ENCODE measurements around the gene SEMA7A. TPM values are rescaled to one million over a fixed set of nuclear protein-coding genes. Genes with fewer than 3 reads are reported as not detected.

The SEMA7A gene
- total and polyA plus RNA-seq, 4 donors: 4.2 to 15.0 (median 6.8) TPM

DNA sequence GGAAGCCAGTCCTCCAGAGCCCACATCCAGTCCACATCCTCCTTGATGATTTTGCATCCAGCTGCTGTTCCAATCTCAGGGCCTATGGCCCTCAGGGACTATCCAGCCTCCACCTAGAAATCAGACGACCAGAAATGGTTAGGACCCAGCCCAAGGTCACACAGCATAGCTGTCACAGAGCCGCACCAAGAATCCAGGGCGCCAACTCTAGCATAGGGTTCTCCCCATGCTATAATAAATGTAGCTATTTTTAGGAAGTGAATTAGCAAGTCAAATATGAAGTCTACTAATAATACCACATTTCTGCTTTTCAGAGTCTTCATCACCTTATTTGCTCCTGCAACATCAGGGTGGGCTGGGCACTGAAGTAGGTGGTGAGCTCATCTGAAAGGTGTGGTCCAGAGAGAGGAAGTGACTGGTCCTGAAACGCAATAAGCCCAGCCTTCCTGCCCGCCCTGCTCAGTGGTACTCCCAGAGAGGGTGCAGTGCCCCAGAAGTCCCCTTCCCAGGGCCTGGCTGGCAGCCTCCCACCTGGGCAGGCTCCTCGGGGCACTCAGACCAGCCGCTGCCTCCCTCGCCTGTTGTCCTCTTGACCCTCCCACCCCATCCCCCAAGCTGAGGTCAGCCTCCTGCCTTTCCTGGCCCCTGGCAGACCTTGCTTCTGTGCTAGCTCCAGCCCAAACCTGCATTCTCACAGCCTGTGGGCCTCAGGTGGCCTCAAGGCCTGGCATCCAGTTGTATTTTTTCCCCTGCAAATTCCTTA, 48.7 kb downstream of the SEMA7A start:
- peak in 2 of 3 donors; percentile 22 to 60 for DNase-seq

DNA sequence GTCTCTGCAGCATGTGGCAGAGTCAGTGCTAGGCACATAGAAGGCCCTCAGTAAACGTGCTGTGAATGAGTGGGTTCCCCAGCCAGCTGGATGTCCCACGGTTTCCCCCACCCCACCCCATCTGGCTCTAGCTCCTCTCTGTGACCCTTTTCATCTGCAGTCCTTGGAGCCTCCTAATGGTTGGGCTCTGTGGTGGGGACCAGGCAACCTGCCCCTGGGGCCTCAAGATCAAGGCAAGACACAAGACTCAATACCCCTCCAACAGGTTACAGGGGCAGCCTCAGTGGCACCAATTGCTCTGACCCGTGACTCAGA, 49.2 kb downstream of the SEMA7A start:
- ATAC-seq (ENCODE audit: insufficient read depth, low FRiP score) (no peak), DNase-seq (no peak)
- Histone ChIP-seq H3K36me3 (ENCODE audit: control insufficient read depth in 4 of 4, insufficient read depth in 4 of 4, low read length in 4 of 4) (no peaks in the 10 kb centered on the region), H3K9me3 (ENCODE audit: control insufficient read depth in 4 of 4, insufficient read depth in 3 of 4, low read length in 3 of 4) (no peaks in the 10 kb centered on the region), H3K4me3 (no peak overlapping the region), H3K4me1 (ENCODE audit: control insufficient read depth in 5 of 5, insufficient read depth in 5 of 5, low read length in 5 of 5) (peaks cover 0 to 36% (median 16%) of the 10 kb centered on the region in 5 donors), H3K9ac (ENCODE audit: insufficient read depth in 1 of 2, low read length in 2 of 2) (no peak overlapping the region), H3K27ac (ENCODE audit: low read depth in 1 of 2, low read length in 1 of 2) (peak overlapping the region in 1 of 2 donors; percentile 75), H3K27me3 (ENCODE audit: control insufficient read depth in 3 of 3, insufficient read depth in 3 of 3, low read length in 2 of 3) (no peaks in the 10 kb centered on the region)
- WGBS, 2 donors: 46 to 52% methylated on average over 3 of the region's 3 CpGs
- TF ChIP-seq, protein P1, sequence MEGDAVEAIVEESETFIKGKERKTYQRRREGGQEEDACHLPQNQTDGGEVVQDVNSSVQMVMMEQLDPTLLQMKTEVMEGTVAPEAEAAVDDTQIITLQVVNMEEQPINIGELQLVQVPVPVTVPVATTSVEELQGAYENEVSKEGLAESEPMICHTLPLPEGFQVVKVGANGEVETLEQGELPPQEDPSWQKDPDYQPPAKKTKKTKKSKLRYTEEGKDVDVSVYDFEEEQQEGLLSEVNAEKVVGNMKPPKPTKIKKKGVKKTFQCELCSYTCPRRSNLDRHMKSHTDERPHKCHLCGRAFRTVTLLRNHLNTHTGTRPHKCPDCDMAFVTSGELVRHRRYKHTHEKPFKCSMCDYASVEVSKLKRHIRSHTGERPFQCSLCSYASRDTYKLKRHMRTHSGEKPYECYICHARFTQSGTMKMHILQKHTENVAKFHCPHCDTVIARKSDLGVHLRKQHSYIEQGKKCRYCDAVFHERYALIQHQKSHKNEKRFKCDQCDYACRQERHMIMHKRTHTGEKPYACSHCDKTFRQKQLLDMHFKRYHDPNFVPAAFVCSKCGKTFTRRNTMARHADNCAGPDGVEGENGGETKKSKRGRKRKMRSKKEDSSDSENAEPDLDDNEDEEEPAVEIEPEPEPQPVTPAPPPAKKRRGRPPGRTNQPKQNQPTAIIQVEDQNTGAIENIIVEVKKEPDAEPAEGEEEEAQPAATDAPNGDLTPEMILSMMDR (IDR thresholded peaks at IDR 0.05; ENCODE audit: control extremely low read depth, extremely low read depth): no peak

More for the DNA sequence above, 48.7 kb downstream of the SEMA7A start:
- TF ChIP-seq, protein P1 (IDR thresholded peaks at IDR 0.05; ENCODE audit: control extremely low read depth, extremely low read depth): no peak
- H3K27ac ChIP-seq (ENCODE audit: low read depth in 1 of 2, low read length in 1 of 2): peak overlapping the region in 1 of 2 donors; percentile 82
- no peak overlapping the region for H3K4me3 ChIP-seq
- H3K27me3 ChIP-seq (ENCODE audit: control insufficient read depth in 3 of 3, insufficient read depth in 3 of 3, low read length in 2 of 3): no peaks in the 10 kb centered on the region
- ATAC-seq (ENCODE audit: insufficient read depth, low FRiP score): peak; percentile 13
- H3K9me3 ChIP-seq (ENCODE audit: control insufficient read depth in 4 of 4, insufficient read depth in 3 of 4, low read length in 3 of 4): no peaks in the 10 kb centered on the region
- H3K4me1 ChIP-seq (ENCODE audit: control insufficient read depth in 5 of 5, insufficient read depth in 5 of 5, low read length in 5 of 5): peaks cover 0 to 41% (median 16%) of the 10 kb centered on the region in 5 donors
- no peak overlapping the region for H3K9ac ChIP-seq (ENCODE audit: insufficient read depth in 1 of 2, low read length in 2 of 2)
- no peaks in the 10 kb centered on the region for H3K36me3 ChIP-seq (ENCODE audit: control insufficient read depth in 4 of 4, insufficient read depth in 4 of 4, low read length in 4 of 4)
- 39 to 40% methylated on average over 8 of the region's 8 CpGs for WGBS, 2 donors

DNA sequence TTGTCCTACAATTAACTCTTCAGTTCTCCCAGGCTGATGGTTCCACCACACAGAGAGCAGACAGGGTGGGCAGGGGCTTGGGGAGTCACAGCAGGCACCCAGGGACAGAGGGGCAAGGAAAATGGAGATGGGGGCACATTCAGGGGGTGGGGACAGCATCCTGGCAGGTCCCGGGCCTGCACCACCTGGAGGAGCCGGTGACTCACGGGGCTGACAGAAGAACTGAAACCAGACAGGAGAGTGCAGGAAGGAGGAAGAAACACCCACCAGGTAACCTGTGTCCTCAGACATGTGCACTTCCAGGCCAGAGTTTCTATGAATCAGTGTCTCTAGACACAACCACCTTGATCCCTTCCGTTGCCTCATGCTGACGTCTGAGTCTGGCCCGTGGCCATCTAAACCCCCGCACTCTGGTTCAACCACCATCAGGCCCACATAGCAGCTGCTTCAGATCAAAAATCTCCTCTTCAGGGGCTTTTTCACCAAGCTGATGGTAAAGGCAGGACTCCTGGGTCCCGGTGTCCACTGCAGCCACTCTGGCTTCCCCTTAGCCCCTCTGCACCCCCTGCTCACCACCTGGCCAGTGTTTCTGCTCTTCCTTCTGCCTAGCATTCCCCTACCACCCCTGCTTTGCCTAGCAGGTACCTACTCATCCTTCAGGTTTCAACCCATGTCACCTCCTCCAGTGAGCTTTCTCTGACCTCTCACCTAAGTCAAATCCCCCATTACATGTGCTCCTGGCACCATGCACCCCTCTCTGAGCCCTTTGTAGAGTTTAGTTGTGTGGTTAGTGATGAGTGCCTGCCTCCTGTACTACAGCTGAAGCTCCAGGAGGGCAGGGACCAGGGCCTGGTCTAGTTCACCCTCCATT, 49.8 kb downstream of the SEMA7A start:
- TF ChIP-seq, protein P1 (IDR thresholded peaks at IDR 0.05; ENCODE audit: control extremely low read depth, extremely low read depth): no peak
- Histone ChIP-seq H3K9me3 (ENCODE audit: control insufficient read depth in 4 of 4, insufficient read depth in 3 of 4, low read length in 3 of 4) (no peaks in the 10 kb centered on the region), H3K36me3 (ENCODE audit: control insufficient read depth in 4 of 4, insufficient read depth in 4 of 4, low read length in 4 of 4) (no peaks in the 10 kb centered on the region), H3K9ac (ENCODE audit: insufficient read depth in 1 of 2, low read length in 2 of 2) (no peak overlapping the region), H3K4me1 (ENCODE audit: control insufficient read depth in 5 of 5, insufficient read depth in 5 of 5, low read length in 5 of 5) (peaks cover 0 to 31% (median 16%) of the 10 kb centered on the region in 5 donors), H3K4me3 (no peak overlapping the region), H3K27ac (ENCODE audit: low read depth in 1 of 2, low read length in 1 of 2) (peak overlapping the region in 1 of 2 donors; percentile 75), H3K27me3 (ENCODE audit: control insufficient read depth in 3 of 3, insufficient read depth in 3 of 3, low read length in 2 of 3) (no peaks in the 10 kb centered on the region)
- peak in 2 of 3 donors; percentile 27 to 37 for DNase-seq
- 70 to 81% methylated on average over 8 of the region's 8 CpGs for WGBS, 2 donors
- no peak for ATAC-seq (ENCODE audit: insufficient read depth, low FRiP score)
